HepG2 (cell line): ENCODE measurements around the gene MYO5B. TPM values are rescaled to one million over a fixed set of nuclear protein-coding genes. Genes with fewer than 3 reads are reported as not detected.
A peak's percentile ranks its signal among the peaks of the same experiment; 100 is the strongest.

ENCODE experiments used
- ATAC-seq: fragments of 200-7000 bp; cut with Tn5 transposase; 3 replicates; pipeline ENCODE4 v1.9.1; 2020; ENCODE audit warnings: mild to moderate bottlenecking, moderate library complexity
- BruUV-seq: library from RNA; stranded (reverse); fragments of 400-500 nt; replicated peaks from 2 replicates; lab custom pipeline; 2021; lab: Mats Ljungman, UMichigan
- CTCF ChIA-PET: fragments of 300-600 bp; formaldehyde crosslinking; extraction: SDS; loops from one replicate; lab custom pipeline; 2021; ENCODE audit warnings: low total read pairs, inconsistent platforms, low intra/inter-chr PET ratio; lab: Yijun Ruan, JAX
- POLR2A ChIA-PET: fragments of 350-600 bp; sonication (Branson Sonifier 250); formaldehyde crosslinking; loops from one replicate; lab custom pipeline; 2020; ENCODE audit warnings: antibody characterized with exemption, inconsistent platforms; lab: Yijun Ruan, JAX
- DNase-seq: peaks from one replicate; pipeline ENCODE4 v3.0.0-alpha.2; 2015; ENCODE audit warnings: low spot score
- FAIRE-seq: peaks from 3 replicates; lab custom pipeline; 2011; peaks lifted over from hg19 to GRCh38; lab: Jason Lieb, UNC
- H2AFZ ChIP-seq: one replicate; pipeline ENCODE4 v1.6.1; 2011; ENCODE audit warnings: low read length, inconsistent platforms
- H3K27ac ChIP-seq: fragments of 300-600 bp; 3 replicates; pipeline ENCODE4 v1.8.0; 2011; ENCODE audit warnings: mixed run types, mild to moderate bottlenecking, mixed read lengths, low read length, inconsistent platforms; ENCODE audit not compliant: insufficient read depth; ENCODE audit errors: extremely low read length
- H3K27me3 ChIP-seq, 2 experiments: fragments of 200-600 bp in 1 of 2; 2 replicates in 1 of 2; 3 replicates in 1 of 2; pipeline versions ENCODE4 v1.6.0 to v1.8.0; 2011; ENCODE audit warnings: low read length in 2 of 2, mild to moderate bottlenecking in 2 of 2, moderate library complexity in 2 of 2, inconsistent platforms in 1 of 2; ENCODE audit not compliant: insufficient read depth in 2 of 2, control insufficient read depth in 1 of 2
- H3K36me3 ChIP-seq, 2 experiments: fragments of 200-600 bp in 1 of 2; replicated peaks in 1 of 2; 2 replicates in 1 of 2; 3 replicates in 1 of 2; pipeline versions ENCODE4 v1.5.1 to v1.8.0; 2011; ENCODE audit warnings: low read length in 2 of 2, inconsistent platforms in 1 of 2; ENCODE audit not compliant: insufficient read depth in 2 of 2, control insufficient read depth in 1 of 2
- H3K4me1 ChIP-seq: 2 replicates; pipeline ENCODE4 v1.5.1; 2012; ENCODE audit warnings: low read length, inconsistent platforms; ENCODE audit not compliant: insufficient read depth
- H3K4me2 ChIP-seq: 2 replicates; pipeline ENCODE4 v1.6.0; 2011; ENCODE audit warnings: low read depth, low read length, inconsistent platforms
- H3K4me3 ChIP-seq, 3 experiments: fragments of 200-600 bp in 1 of 3; sonication (generic), shearing (Covaris generic) in 1 of 3; replicated peaks in 1 of 3; 2 replicates each; pipeline ENCODE4 v1.5.1; 2011 to 2016; ENCODE audit warnings: low read length in 3 of 3, inconsistent platforms in 2 of 3, low read depth in 2 of 3, mild to moderate bottlenecking in 2 of 3, control low read depth in 1 of 3, mixed read lengths in 1 of 3; ENCODE audit not compliant: insufficient read depth in 1 of 3
- H3K79me2 ChIP-seq: one replicate; pipeline ENCODE4 v1.6.1; 2011; ENCODE audit warnings: low read length, inconsistent platforms; ENCODE audit not compliant: insufficient read depth
- H3K9ac ChIP-seq: 2 replicates; pipeline ENCODE4 v1.6.0; 2011; ENCODE audit warnings: mild to moderate bottlenecking, low read depth, low read length, inconsistent platforms; ENCODE audit not compliant: insufficient read depth
- H3K9me3 ChIP-seq: 2 replicates; pipeline ENCODE4 v1.5.1; 2012; ENCODE audit warnings: mild to moderate bottlenecking, low read length
- H4K20me1 ChIP-seq: 2 replicates; pipeline ENCODE4 v1.6.0; 2011; ENCODE audit warnings: inconsistent platforms, mild to moderate bottlenecking, low read length, moderate library complexity; ENCODE audit not compliant: insufficient read depth
- IRF2 ChIP-seq: IDR thresholded peaks from 2 replicates; pipeline ENCODE4 v1.6.1; 2018; ENCODE audit warnings: missing genetic modification reagents, missing compliant biosample characterization
- MAFF ChIP-seq: IDR thresholded peaks from 2 replicates; pipeline ENCODE4 v1.6.1; 2011; ENCODE audit warnings: low read depth, low read length, improper control_type of control experiment
- MAFK ChIP-seq, 2 experiments: IDR thresholded peaks in 1 of 2; conservative IDR thresholded peaks in 1 of 2; 2 replicates each; pipeline ENCODE4 v1.6.1; 2011; ENCODE audit warnings: improper control_type of control experiment in 2 of 2, low read length in 2 of 2
- NCOA1 ChIP-seq: sonication (generic); formaldehyde crosslinking; IDR thresholded peaks from 2 replicates; pipeline ENCODE4 v1.9.0; 2021; ENCODE audit warnings: missing genetic modification reagents
- NFATC3 ChIP-seq: sonication (generic); formaldehyde crosslinking; IDR thresholded peaks from 2 replicates; pipeline ENCODE4 v1.5.1; 2020; ENCODE audit warnings: mild to moderate bottlenecking, missing genetic modification reagents
- NFE2 ChIP-seq: sonication (generic); formaldehyde crosslinking; IDR thresholded peaks from 2 replicates; pipeline ENCODE4 v1.4.0; 2020; ENCODE audit warnings: missing genetic modification reagents
- NFE2L2 ChIP-seq: fragments of 150-350 bp; IDR thresholded peaks from 2 replicates; pipeline ENCODE4 v1.6.1; 2014; ENCODE audit warnings: low read length
- RAD51 ChIP-seq: fragments of 450-650 bp; IDR thresholded peaks from 2 replicates; pipeline ENCODE4 v1.6.1; 2016; ENCODE audit warnings: borderline replicate concordance
- SP4 ChIP-seq: sonication (generic); formaldehyde crosslinking; IDR thresholded peaks from 2 replicates; pipeline ENCODE4 v1.8.1; 2023; ENCODE audit warnings: mild to moderate bottlenecking, missing genetic modification reagents
- TEAD3 ChIP-seq: optimal IDR thresholded peaks from 2 replicates; pipeline ENCODE3; 2016; ENCODE audit warnings: borderline replicate concordance
- TRIM22 ChIP-seq: fragments of 450-650 bp; IDR thresholded peaks from 2 replicates; pipeline ENCODE4 v1.6.1; 2017
- UBTF ChIP-seq: sonication (generic); formaldehyde crosslinking; IDR thresholded peaks from 2 replicates; pipeline ENCODE4 v1.4.0; 2020; ENCODE audit warnings: mild to moderate bottlenecking, missing genetic modification reagents
- ZBTB43 ChIP-seq: sonication (generic); formaldehyde crosslinking; conservative IDR thresholded peaks from 2 replicates; pipeline ENCODE4 v1.4.0; 2020; ENCODE audit warnings: missing genetic modification reagents
- ZIK1 ChIP-seq: sonication (generic); formaldehyde crosslinking; IDR thresholded peaks from 2 replicates; pipeline ENCODE4 v1.5.0; 2020; ENCODE audit warnings: mild to moderate bottlenecking, low read depth, missing genetic modification reagents, borderline replicate concordance
- ZNF30 ChIP-seq: sonication (generic); formaldehyde crosslinking; IDR thresholded peaks from 2 replicates; pipeline ENCODE4 v1.5.0; 2020; ENCODE audit warnings: mild to moderate bottlenecking, missing genetic modification reagents
- ZNF530 ChIP-seq: sonication (generic); formaldehyde crosslinking; IDR thresholded peaks from 2 replicates; pipeline ENCODE4 v1.5.0; 2020; ENCODE audit warnings: low read depth, mild to moderate bottlenecking, missing genetic modification reagents
- ZNF773 ChIP-seq: sonication (generic); formaldehyde crosslinking; IDR thresholded peaks from 2 replicates; pipeline ENCODE4 v1.4.0; 2020; ENCODE audit warnings: missing genetic modification reagents, borderline replicate concordance
- WGBS: methylation state at CpG from one replicate; pipeline ENCODE4 v1.1.6; 2017; ENCODE audit warnings: low lambda C conversion rate; 5-methylcytosine and 5-hydroxymethylcytosine counted together
- in situ Hi-C: cut with HindIII; loops from 2 replicates; pipeline ENCODE4 v1.10.0; 2017; ENCODE audit warnings: low pct_unique_long_range_greater_than_20kb; ENCODE audit not compliant: extremely low pct_ligation_motif_present
- intact Hi-C: fragments of 100-400 bp; cut with micrococcal nuclease; formaldehyde crosslinking; loops from one replicate; pipeline ENCODE4 v1.10.0; 2022; ENCODE audit not compliant: unreplicated experiment
- polyA plus RNA-seq, 8 experiments: library from polyadenylated mRNA; depleted of rRNA in 3 of 8; stranded (reverse) in 7 of 8; unstranded in 1 of 8; fragments of >200 nt; fragmentation: Illumina TruSeq in 4 of 8; extraction: Trizol in 4 of 8; gene quantifications; 2 replicates each; pipeline versions ENCODE4 v1.2.1 to v1.2.3, GENCODE V29; 2011 to 2016; ENCODE audit warnings: low read depth in 4 of 8, missing spikeins in 1 of 8, mixed read lengths in 1 of 8; ENCODE audit not compliant: insufficient read depth in 1 of 8
- total RNA-seq, 5 experiments: library from RNA; depleted of rRNA; stranded (reverse); fragments of >200 nt; fragmentation: Illumina TruSeq; extraction: Trizol; gene quantifications; 2 replicates each; pipeline ENCODE4 v1.2.3, GENCODE V29; 2016; ENCODE audit warnings: low read depth in 1 of 5

The MYO5B gene
- total and polyA plus RNA-seq, 2 of the 13 experiments (the other 11 are each of a cell fraction or from before 2014, with no cell fraction given) = 13.1 to 24.0 TPM

GRCh38 chr18:50125456-50125855 is 69.5 kb downstream of the MYO5B start:
- H3K9me3 ChIP-seq = no peaks in the 10 kb centered on the region
- POLR2A ChIA-PET = no interaction called here
- H3K79me2 ChIP-seq = no peaks in the 10 kb centered on the region
- H3K4me3 ChIP-seq = no peak overlapping the region
- peak; percentile 46 for DNase-seq
- ATAC-seq = no peak
- WGBS = 95% methylated on average over 1 of the region's 1 CpG
- no peak for FAIRE-seq
- CTCF ChIA-PET = no interaction called here
- H3K4me1 ChIP-seq = peaks cover 41% of the 10 kb centered on the region
- BruUV-seq = no TSS peak
- no peaks in the 10 kb centered on the region for H4K20me1 ChIP-seq
- no peaks in the 10 kb centered on the region for H3K36me3 ChIP-seq
- H3K9ac ChIP-seq = no peak overlapping the region
- H2AFZ ChIP-seq = no peak overlapping the region
- no peak overlapping the region for H3K27ac ChIP-seq
- no peak overlapping the region for H3K4me2 ChIP-seq
- no peaks in the 10 kb centered on the region for H3K27me3 ChIP-seq
- in situ Hi-C loops = no loop called here
- intact Hi-C loops = loop anchor here (5.0 kb wide), 1 partner anchor 57 kb away; no protein-coding TSS in a partner anchor
- TF ChIP-seq NFE2L2 (peak; percentile 86), ZNF773 (CRISPR knock-in tag) (no peak), ZNF530 (CRISPR knock-in tag) (no peak), NFE2 (CRISPR knock-in tag) (0 out of 2 replicates have a peak, but pooled peaks have one; percentile 44), MAFF (peak; percentile 91), UBTF (CRISPR knock-in tag) (no peak), IRF2 (CRISPR knock-in tag) (no peak), ZNF30 (CRISPR knock-in tag) (no peak), ZIK1 (CRISPR knock-in tag) (no peak), NFATC3 (CRISPR knock-in tag) (no peak), RAD51 (no peak), ZBTB43 (CRISPR knock-in tag) (no peak), MAFK (conservative IDR thresholded peaks at IDR 0.05 in 1 of 2, IDR thresholded peaks at IDR 0.05 in 1 of 2; ENCODE audit: low read length in 2 of 2) (peak; percentile 91 to 95), TEAD3 (CRISPR knock-in tag) (no peak), TRIM22 (no peak), SP4 (CRISPR knock-in tag) (no peak), NCOA1 (no peak)
